Lung (tissue), 13 donors: ENCODE results near the gene TTLL10. TPM values are rescaled to one million over a fixed set of nuclear protein-coding genes. Genes with fewer than 3 reads are reported as not detected.

Experiments
- ATAC-seq: fragments of 200-7000 bp; cut with Tn5 transposase; one replicate; pipeline ENCODE4 v1.9.1; 2020; ENCODE audit warnings: moderate number of reproducible peaks; ENCODE audit not compliant: insufficient read depth, low FRiP score
- DNase-seq, 3 donors: peaks; one replicate each; pipeline ENCODE4 v3.0.0-alpha.2; 2013 to 2017
- H3K27ac ChIP-seq, 2 donors: one replicate each; pipeline ENCODE4 v1.5.1; 2013; ENCODE audit warnings: mild to moderate bottlenecking in 2 of 2, moderate library complexity in 2 of 2, control low read depth in 1 of 2, inconsistent platforms in 1 of 2, low read depth in 1 of 2, low read length in 1 of 2
- H3K27me3 ChIP-seq, 3 donors: one replicate each; pipeline ENCODE4 v1.5.1; 2013; ENCODE audit warnings: low read length in 2 of 3; ENCODE audit not compliant: control insufficient read depth in 3 of 3, insufficient read depth in 3 of 3
- H3K36me3 ChIP-seq, 4 donors: one replicate each; pipeline ENCODE4 v1.5.1; 2013; ENCODE audit warnings: low read length in 4 of 4, mild to moderate bottlenecking in 1 of 4, moderate library complexity in 1 of 4; ENCODE audit not compliant: control insufficient read depth in 4 of 4, insufficient read depth in 4 of 4
- H3K4me1 ChIP-seq, 5 donors: one replicate each; pipeline ENCODE4 v1.5.1; 2013; ENCODE audit warnings: low read length in 5 of 5, mild to moderate bottlenecking in 2 of 5, moderate library complexity in 1 of 5; ENCODE audit not compliant: control insufficient read depth in 5 of 5, insufficient read depth in 5 of 5
- H3K4me3 ChIP-seq: one replicate; pipeline ENCODE4 v1.5.1; 2013; ENCODE audit warnings: mild to moderate bottlenecking, control low read depth, moderate library complexity
- H3K9ac ChIP-seq, 2 donors: one replicate each; pipeline ENCODE4 v1.5.1; 2013; ENCODE audit warnings: low read length in 2 of 2, control low read depth in 1 of 2; ENCODE audit not compliant: insufficient read depth in 1 of 2
- H3K9me3 ChIP-seq, 4 donors: one replicate each; pipeline ENCODE4 v1.5.1; 2013; ENCODE audit warnings: low read length in 3 of 4, mild to moderate bottlenecking in 1 of 4, moderate library complexity in 1 of 4; ENCODE audit not compliant: control insufficient read depth in 4 of 4, insufficient read depth in 3 of 4
- WGBS, 2 donors: extraction: QIAGEN DNeasy Blood & Tissue Kit; methylation state at CpG; one replicate each; pipeline ENCODE4 v1.1.7; 2013; 5-methylcytosine and 5-hydroxymethylcytosine counted together
- polyA plus RNA-seq, 2 donors: library from polyadenylated mRNA; stranded (reverse); fragments of 200-250 nt; gene quantifications; one replicate each; pipeline ENCODE4 v1.2.1, GENCODE V29; 2013
- small RNA-seq: library from RNA; depleted of rRNA; stranded (forward); fragments of <200 nt; gene quantifications from one replicate; pipeline ENCODE3, GENCODE V24; 2014; ENCODE audit warnings: low replicate concordance
- total RNA-seq, 2 donors: library from RNA; depleted of rRNA in 1 of 2; stranded (reverse); fragments of >200 nt in 1 of 2; gene quantifications; one replicate each; pipeline ENCODE4 v1.2.1, GENCODE V29; 2014 to 2021
- TF ChIP-seq, protein P1 (sequence below): IDR thresholded peaks from 2 replicates; pipeline ENCODE4 v1.5.1; 2012; ENCODE audit warnings: mild to moderate bottlenecking; ENCODE audit errors: control extremely low read depth, extremely low read depth
- donor health status: control.
- donor health status: control.
- donor health status: Bipolar disorder and iron deficiency.
- donor health status: healthy.
- donor health status: DM: yes; HTN: yes; CAD: no.

The TTLL10 gene
- total and polyA plus RNA-seq, 4 donors: 3.7 to 19.7 (median 4.5) TPM

DNA sequence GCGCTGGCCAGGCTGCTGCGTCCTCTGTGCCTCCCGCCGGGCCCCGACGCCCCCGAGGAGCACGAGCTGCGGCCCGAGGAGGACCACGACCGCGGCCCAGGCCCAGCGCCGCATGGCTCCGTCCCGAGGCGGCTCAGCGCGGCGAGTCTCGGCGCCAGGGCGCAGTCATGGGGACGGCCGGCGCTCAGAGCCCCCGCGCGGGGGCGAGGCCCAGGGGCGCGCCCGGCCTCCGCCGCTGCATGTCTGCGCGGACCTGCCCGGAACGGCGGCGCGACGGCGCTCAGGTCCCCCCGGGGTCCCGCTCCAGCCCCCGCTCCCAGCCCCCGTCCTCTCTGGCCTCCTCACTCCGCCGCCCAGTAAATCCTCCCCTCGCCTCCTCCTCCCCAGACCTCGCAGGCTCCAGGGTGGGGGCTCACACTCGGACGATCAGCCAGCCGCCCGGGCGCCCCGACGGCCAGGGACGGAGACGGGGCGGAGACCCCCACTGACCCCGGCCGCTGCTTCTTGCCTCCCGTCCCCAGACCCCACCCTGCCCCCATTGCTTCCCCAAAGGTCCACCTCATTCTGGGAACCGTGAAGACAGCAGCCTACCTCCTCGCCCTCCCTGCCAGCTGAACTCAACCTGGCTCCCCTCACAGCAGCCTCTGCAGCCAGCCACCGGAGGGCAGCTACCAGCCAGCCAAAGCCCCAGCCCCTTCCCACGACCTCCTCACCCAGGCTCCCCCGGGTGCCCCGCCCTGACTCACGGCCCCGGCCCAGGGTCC is 73.1 kb downstream of the TTLL10 start, which contains the start of gene C1QTNF12:
Gene C1QTNF12 (minus strand): TSS at position 146 of the 764 bp plus-strand sequence. CDS start 32 bp downstream, at position 114.
- Histone ChIP-seq H3K27ac (no peak within 1 kb of the TSS), H3K36me3 (no peaks in the 10 kb centered on the region), H3K4me3 (no peak within 1 kb of the TSS), H3K4me1 (peaks cover 0 to 5% (median 0%) of the 10 kb centered on the region in 5 donors), H3K9me3 (peaks cover 0 to 7% (median 0%) of the 10 kb centered on the region in 4 donors), H3K27me3 (peaks cover 6 to 27% (median 19%) of the 10 kb centered on the region in 3 donors), H3K9ac (no peak within 1 kb of the TSS)
- DNase-seq: no peak
- TF ChIP-seq, protein P1, sequence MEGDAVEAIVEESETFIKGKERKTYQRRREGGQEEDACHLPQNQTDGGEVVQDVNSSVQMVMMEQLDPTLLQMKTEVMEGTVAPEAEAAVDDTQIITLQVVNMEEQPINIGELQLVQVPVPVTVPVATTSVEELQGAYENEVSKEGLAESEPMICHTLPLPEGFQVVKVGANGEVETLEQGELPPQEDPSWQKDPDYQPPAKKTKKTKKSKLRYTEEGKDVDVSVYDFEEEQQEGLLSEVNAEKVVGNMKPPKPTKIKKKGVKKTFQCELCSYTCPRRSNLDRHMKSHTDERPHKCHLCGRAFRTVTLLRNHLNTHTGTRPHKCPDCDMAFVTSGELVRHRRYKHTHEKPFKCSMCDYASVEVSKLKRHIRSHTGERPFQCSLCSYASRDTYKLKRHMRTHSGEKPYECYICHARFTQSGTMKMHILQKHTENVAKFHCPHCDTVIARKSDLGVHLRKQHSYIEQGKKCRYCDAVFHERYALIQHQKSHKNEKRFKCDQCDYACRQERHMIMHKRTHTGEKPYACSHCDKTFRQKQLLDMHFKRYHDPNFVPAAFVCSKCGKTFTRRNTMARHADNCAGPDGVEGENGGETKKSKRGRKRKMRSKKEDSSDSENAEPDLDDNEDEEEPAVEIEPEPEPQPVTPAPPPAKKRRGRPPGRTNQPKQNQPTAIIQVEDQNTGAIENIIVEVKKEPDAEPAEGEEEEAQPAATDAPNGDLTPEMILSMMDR: no peak
- 4 to 5% methylated on average over 52 to 74 of the region's 74 CpGs for WGBS, 2 donors
- ATAC-seq: no peak

DNA sequence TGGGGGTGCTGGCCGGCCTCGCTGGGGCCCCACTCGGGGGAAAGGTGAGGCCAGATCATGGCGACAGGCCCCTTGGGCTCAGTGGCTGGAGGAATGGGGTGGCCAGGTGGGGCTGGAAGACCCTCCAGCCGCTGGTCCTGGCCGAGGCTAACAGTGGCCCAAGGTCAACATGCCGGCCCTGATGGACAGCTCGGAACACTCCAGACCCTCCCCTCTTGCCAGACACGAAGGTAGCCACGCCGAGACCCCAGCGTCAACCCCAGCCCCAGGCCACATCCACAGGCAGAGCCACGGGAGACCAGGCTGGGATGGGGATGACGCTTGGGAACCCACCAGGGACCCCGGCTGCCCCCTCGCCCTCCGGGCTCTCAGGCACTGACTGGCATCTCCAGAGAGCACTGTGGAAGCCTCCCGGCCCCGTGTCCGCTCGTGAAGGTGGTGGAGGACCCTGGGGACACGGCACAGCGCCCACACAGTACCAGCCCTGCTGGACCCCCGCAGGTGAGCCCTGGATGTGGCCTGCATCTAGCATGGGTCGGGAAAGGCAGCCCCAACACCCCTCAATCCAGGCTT is 73.7 kb downstream of the TTLL10 start:
- DNase-seq (no peak), ATAC-seq (no peak)
- TF ChIP-seq, protein P1: no peak
- peaks cover 0 to 4% (median 0%) of the 10 kb centered on the region in 5 donors for H3K4me1 ChIP-seq
- no peak overlapping the region for H3K27ac ChIP-seq
- peaks cover 0 to 7% (median 0%) of the 10 kb centered on the region in 4 donors for H3K9me3 ChIP-seq
- H3K4me3 ChIP-seq: no peak overlapping the region
- no peaks in the 10 kb centered on the region for H3K36me3 ChIP-seq
- 64 to 68% methylated on average over 25 of the region's 25 CpGs for WGBS, 2 donors
- H3K27me3 ChIP-seq: peaks cover 6 to 27% (median 19%) of the 10 kb centered on the region in 3 donors
- no peak overlapping the region for H3K9ac ChIP-seq

Small RNAs within 50 kb of the gene (small RNA-seq; reads per million reads assigned to genes)
- gene MIR200A (95.8 reads per million, percentile 98 among the genes with 10 or more reads in this experiment), gene MIR200B (1,524 reads per million, percentile 99 among the genes with 10 or more reads in this experiment), gene MIR429 (131 reads per million, percentile 98 among the genes with 10 or more reads in this experiment)

Other genes with a start within 250 kb of the TTLL10 start
- 10 to 100 TPM in 1 of 2 donors, 1 to 10 TPM in 1; 7.8 to 26.3 TPM for gene SAMD11, start 250.0 kb upstream of the TTLL10 start, total RNA-seq
- gene SAMD11, start 250.0 kb upstream of the TTLL10 start, polyA plus RNA-seq: 1 to 10 TPM; 3.7 to 3.8 TPM
- 10 to 100 TPM; 39.0 to 74.2 TPM for gene NOC2L, start 214.6 kb upstream of the TTLL10 start, total RNA-seq
- gene NOC2L, start 214.6 kb upstream of the TTLL10 start, polyA plus RNA-seq: 10 to 100 TPM; 61.2 to 86.6 TPM
- gene KLHL17, start 213.3 kb upstream of the TTLL10 start, total RNA-seq: 10 to 100 TPM in 1 of 2 donors, 1 to 10 TPM in 1; 10.0 to 15.1 TPM
- gene KLHL17, start 213.3 kb upstream of the TTLL10 start, polyA plus RNA-seq: 10 to 100 TPM; 10.9 to 15.2 TPM
- gene PLEKHN1, start 207.4 kb upstream of the TTLL10 start, total RNA-seq: 1 to 10 TPM; 2.0 to 5.1 TPM
- gene PLEKHN1, start 207.4 kb upstream of the TTLL10 start, polyA plus RNA-seq: 1 to 10 TPM; 2.0 to 2.8 TPM
- gene PERM1, start 191.8 kb upstream of the TTLL10 start, total RNA-seq: under 1 TPM in 1 of 2 donors, not detected in 1; 0.15 TPM
- under 1 TPM; 0.06 to 0.45 TPM for gene PERM1, start 191.8 kb upstream of the TTLL10 start, polyA plus RNA-seq
- gene HES4, start 173.8 kb upstream of the TTLL10 start, total RNA-seq: 10 to 100 TPM; 13.5 to 47.9 TPM
- 10 to 100 TPM; 16.6 to 37.7 TPM for gene HES4, start 173.8 kb upstream of the TTLL10 start, polyA plus RNA-seq
- 10 to 100 TPM; 12.7 to 53.6 TPM for gene ISG15, start 160.4 kb upstream of the TTLL10 start, total RNA-seq
- gene ISG15, start 160.4 kb upstream of the TTLL10 start, polyA plus RNA-seq: 100 to 1,000 TPM; 208 to 234 TPM
- gene AGRN, start 153.8 kb upstream of the TTLL10 start, total RNA-seq: 100 to 1,000 TPM; 103 to 124 TPM
- 10 to 100 TPM; 30.7 to 67.4 TPM for gene AGRN, start 153.8 kb upstream of the TTLL10 start, polyA plus RNA-seq
- 1 to 10 TPM in 1 of 2 donors, under 1 TPM in 1; 0.54 to 2.4 TPM for gene RNF223, start 99.6 kb upstream of the TTLL10 start, total RNA-seq
- 1 to 10 TPM in 1 of 2 donors, under 1 TPM in 1; 0.57 to 2.3 TPM for gene RNF223, start 99.6 kb upstream of the TTLL10 start, polyA plus RNA-seq
- gene C1orf159, start 57.8 kb upstream of the TTLL10 start, total RNA-seq: 10 to 100 TPM in 1 of 2 donors, 1 to 10 TPM in 1; 9.9 to 19.2 TPM
- gene C1orf159, start 57.8 kb upstream of the TTLL10 start, polyA plus RNA-seq: 10 to 100 TPM in 1 of 2 donors, 1 to 10 TPM in 1; 9.5 to 16.7 TPM
- gene TNFRSF18, start 32.7 kb downstream of the TTLL10 start, total RNA-seq: 1 to 10 TPM; 2.7 to 4.0 TPM
- gene TNFRSF18, start 32.7 kb downstream of the TTLL10 start, polyA plus RNA-seq: 1 to 10 TPM; 1.8 to 2.1 TPM
- gene TNFRSF4, start 40.3 kb downstream of the TTLL10 start, total RNA-seq: 1 to 10 TPM; 3.6 to 5.3 TPM
- gene TNFRSF4, start 40.3 kb downstream of the TTLL10 start, polyA plus RNA-seq: 10 to 100 TPM in 1 of 2 donors, 1 to 10 TPM in 1; 8.5 to 11.3 TPM
- gene SDF4, start 58.1 kb downstream of the TTLL10 start, total RNA-seq: 100 to 1,000 TPM in 1 of 2 donors, 10 to 100 TPM in 1; 65.7 to 189 TPM
- gene SDF4, start 58.1 kb downstream of the TTLL10 start, polyA plus RNA-seq: 100 to 1,000 TPM; 108 to 178 TPM
- gene B3GALT6, start 58.4 kb downstream of the TTLL10 start, total RNA-seq: 10 to 100 TPM in 1 of 2 donors, 1 to 10 TPM in 1; 7.0 to 28.3 TPM
- 10 to 100 TPM; 12.7 to 18.9 TPM for gene B3GALT6, start 58.4 kb downstream of the TTLL10 start, polyA plus RNA-seq
- 1 to 10 TPM; 1.5 to 2.5 TPM for gene C1QTNF12, start 72.8 kb downstream of the TTLL10 start, total RNA-seq
- 1 to 10 TPM; 1.2 to 3.0 TPM for gene C1QTNF12, start 72.8 kb downstream of the TTLL10 start, polyA plus RNA-seq
- gene UBE2J2, start 100.0 kb downstream of the TTLL10 start, total RNA-seq: 10 to 100 TPM; 36.0 to 57.4 TPM
- gene UBE2J2, start 100.0 kb downstream of the TTLL10 start, polyA plus RNA-seq: 10 to 100 TPM; 45.9 to 48.2 TPM
- gene SCNN1D, start 106.6 kb downstream of the TTLL10 start, total RNA-seq: 1 to 10 TPM; 2.3 to 2.4 TPM
- gene SCNN1D, start 106.6 kb downstream of the TTLL10 start, polyA plus RNA-seq: 1 to 10 TPM in 1 of 2 donors, under 1 TPM in 1; 0.94 to 3.5 TPM
- gene ACAP3, start 134.1 kb downstream of the TTLL10 start, total RNA-seq: 10 to 100 TPM; 33.6 to 62.8 TPM
- 10 to 100 TPM; 18.7 to 42.0 TPM for gene ACAP3, start 134.1 kb downstream of the TTLL10 start, polyA plus RNA-seq
- gene PUSL1, start 134.7 kb downstream of the TTLL10 start, total RNA-seq: 10 to 100 TPM; 11.3 to 21.1 TPM
- gene PUSL1, start 134.7 kb downstream of the TTLL10 start, polyA plus RNA-seq: 10 to 100 TPM; 16.1 to 23.7 TPM
- 100 to 1,000 TPM in 1 of 2 donors, 10 to 100 TPM in 1; 89.8 to 102 TPM for gene INTS11, start 150.8 kb downstream of the TTLL10 start, total RNA-seq
- 100 to 1,000 TPM in 1 of 2 donors, 10 to 100 TPM in 1; 91.2 to 130 TPM for gene INTS11, start 150.8 kb downstream of the TTLL10 start, polyA plus RNA-seq
- 10 to 100 TPM; 14.2 to 24.2 TPM for gene CPTP, start 150.9 kb downstream of the TTLL10 start, total RNA-seq
- gene CPTP, start 150.9 kb downstream of the TTLL10 start, polyA plus RNA-seq: 10 to 100 TPM; 10.9 to 32.0 TPM
- 1 to 10 TPM in 1 of 2 donors, under 1 TPM in 1; 0.67 to 1.3 TPM for gene TAS1R3, start 157.4 kb downstream of the TTLL10 start, total RNA-seq
- under 1 TPM; 0.13 to 0.43 TPM for gene TAS1R3, start 157.4 kb downstream of the TTLL10 start, polyA plus RNA-seq
- gene DVL1, start 175.5 kb downstream of the TTLL10 start, total RNA-seq: 10 to 100 TPM; 39.2 to 79.1 TPM
- gene DVL1, start 175.5 kb downstream of the TTLL10 start, polyA plus RNA-seq: 10 to 100 TPM; 48.8 to 76.9 TPM
- 100 to 1,000 TPM in 1 of 2 donors, 10 to 100 TPM in 1; 68.9 to 213 TPM for gene MXRA8, start 184.7 kb downstream of the TTLL10 start, total RNA-seq
- gene MXRA8, start 184.7 kb downstream of the TTLL10 start, polyA plus RNA-seq: 10 to 100 TPM; 38.5 to 65.0 TPM
- 100 to 1,000 TPM in 1 of 2 donors, 10 to 100 TPM in 1; 43.5 to 157 TPM for gene AURKAIP1, start 201.3 kb downstream of the TTLL10 start, total RNA-seq
- gene AURKAIP1, start 201.3 kb downstream of the TTLL10 start, polyA plus RNA-seq: 100 to 1,000 TPM; 179 to 208 TPM
- gene CCNL2, start 225.5 kb downstream of the TTLL10 start, total RNA-seq: 100 to 1,000 TPM; 157 to 385 TPM
- gene CCNL2, start 225.5 kb downstream of the TTLL10 start, polyA plus RNA-seq: 100 to 1,000 TPM in 1 of 2 donors, 10 to 100 TPM in 1; 97.9 to 230 TPM
- gene MRPL20, start 233.4 kb downstream of the TTLL10 start, total RNA-seq: 100 to 1,000 TPM in 1 of 2 donors, 10 to 100 TPM in 1; 60.1 to 115 TPM
- 100 to 1,000 TPM; 129 to 181 TPM for gene MRPL20, start 233.4 kb downstream of the TTLL10 start, polyA plus RNA-seq
- 10 to 100 TPM; 30.2 to 54.2 TPM for gene ANKRD65, start 247.4 kb downstream of the TTLL10 start, total RNA-seq
- 10 to 100 TPM; 13.5 to 33.5 TPM for gene ANKRD65, start 247.4 kb downstream of the TTLL10 start, polyA plus RNA-seq